Hindlimb muscle (tissue), 1 donor: ENCODE measurements around the gene UGGT2. TPM values are rescaled to one million over a fixed set of nuclear protein-coding genes. Genes with fewer than 3 reads are reported as not detected.
"Not testable (repeated sequence)": the region's sequence is repeated elsewhere in the genome, so short reads cannot be mapped to it uniquely, and the experiment has no call there.

Experiments used
- DNase-seq: peaks from one replicate; pipeline ENCODE4 v3.0.0-alpha.2; 2013
- polyA plus RNA-seq: library from polyadenylated mRNA; unstranded; fragments of 120-200 nt; gene quantifications from one replicate; pipeline ENCODE4 v1.2.1, GENCODE V29; 2013; ENCODE audit not compliant: insufficient read length

UGGT2 gene
- polyA plus RNA-seq, 1 donor = 17.9 TPM

- DNase-seq = no peak
Observed at GRCh38 chr13:95957331-95957730, 95.9 kb downstream of the UGGT2 start.

DNA sequence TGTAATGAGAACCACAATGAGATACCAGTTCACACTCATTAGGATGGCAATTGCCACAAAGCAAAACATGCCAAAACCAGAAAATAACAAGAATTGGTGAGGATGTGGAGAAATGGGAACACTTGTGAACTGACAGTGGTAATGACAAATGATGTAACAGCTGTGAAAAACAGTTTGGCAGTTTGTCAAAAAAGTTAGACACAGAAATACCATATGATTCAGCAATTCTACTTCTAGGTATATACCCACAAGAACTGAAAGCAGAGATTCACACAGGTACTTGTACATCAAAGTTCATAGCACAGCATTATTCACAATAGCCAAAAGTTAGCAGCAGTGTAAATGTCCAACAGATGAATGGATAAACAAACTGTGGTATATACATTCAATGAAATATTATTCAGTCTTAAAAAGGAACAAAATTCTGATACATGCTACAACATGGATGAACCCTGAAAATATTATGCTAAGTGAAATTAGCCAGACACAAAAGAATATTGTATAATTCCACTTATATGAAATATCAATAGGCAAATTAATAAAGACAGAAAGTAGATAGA, 96.5 kb downstream of the UGGT2 start:
- DNase-seq = no peak

DNA sequence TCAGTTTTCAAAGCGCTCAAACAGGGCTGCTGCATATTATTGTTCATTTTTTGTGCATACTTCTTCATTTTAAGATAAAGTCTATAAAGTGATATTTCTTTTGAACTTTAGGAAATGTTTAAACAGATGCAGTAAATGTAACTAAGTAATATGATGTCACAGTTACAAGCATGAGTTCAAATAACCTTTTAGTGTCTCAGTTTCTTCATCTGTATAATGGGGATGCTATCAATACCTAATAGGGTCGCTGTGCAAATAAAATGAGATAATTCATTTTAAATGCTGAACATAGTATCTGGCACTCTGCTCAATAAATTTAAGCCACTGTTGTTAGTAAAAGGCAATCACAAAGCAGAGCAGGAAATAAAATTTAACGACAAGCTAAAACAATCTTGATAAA, 97.5 kb downstream of the UGGT2 start:
- no peak for DNase-seq

- DNase-seq = no peak
Observed at GRCh38 chr13:95955255-95955654, 97.9 kb downstream of the UGGT2 start.

DNA sequence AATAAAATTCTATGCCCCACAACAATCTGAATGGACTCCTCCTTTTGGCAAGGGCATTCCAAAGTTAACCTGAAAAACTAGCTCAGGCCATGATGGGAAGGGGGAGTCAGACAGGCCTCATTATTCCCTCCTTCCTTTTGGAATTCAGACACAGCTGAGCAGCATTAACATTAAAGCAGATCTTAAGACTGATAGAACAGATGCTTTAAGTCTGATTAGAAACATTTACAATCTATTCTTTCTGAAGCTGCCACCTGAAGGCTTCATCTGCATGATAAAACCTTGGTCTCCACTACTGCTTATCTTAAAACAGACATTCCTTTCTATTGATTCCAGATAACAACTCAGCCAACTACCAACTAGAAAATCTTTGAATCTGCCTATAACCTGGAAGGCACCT, 98.9 kb downstream of the UGGT2 start:
- DNase-seq = no peak

GRCh38 chr13:95950103-95950502, 103.1 kb downstream of the UGGT2 start:
- no peak for DNase-seq

GRCh38 chr13:95948656-95949055, 104.5 kb downstream of the UGGT2 start:
- no peak for DNase-seq

DNA sequence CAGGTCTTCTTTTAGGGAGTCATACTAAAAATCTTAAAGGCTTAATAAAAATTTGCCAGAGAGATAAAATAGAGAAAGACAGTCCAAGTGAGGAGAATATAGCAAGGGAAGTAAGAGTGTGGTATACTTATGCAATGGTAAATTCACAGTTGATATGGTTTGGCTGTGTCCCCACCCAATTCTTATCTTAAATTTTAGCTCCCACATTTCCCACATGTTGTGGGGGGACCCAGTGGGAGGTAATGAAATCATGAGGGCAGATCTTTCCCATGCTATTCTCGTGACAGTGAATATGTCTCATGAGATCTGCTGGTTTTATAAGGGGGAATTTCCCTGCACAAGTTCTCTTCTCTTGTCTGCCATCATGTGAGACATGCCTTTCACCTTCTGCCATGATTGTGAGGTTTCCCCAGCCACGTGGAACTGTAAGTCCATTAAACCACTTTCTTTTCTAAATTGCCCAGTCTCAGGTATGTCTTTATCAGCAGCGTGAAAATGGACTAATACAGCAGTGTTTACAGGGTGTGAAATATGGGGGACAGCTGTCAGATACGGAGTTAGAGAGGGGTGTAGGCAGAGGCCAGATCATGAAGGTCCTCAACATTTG, 115.4 kb downstream of the UGGT2 start:
- DNase-seq = no peak

DNA sequence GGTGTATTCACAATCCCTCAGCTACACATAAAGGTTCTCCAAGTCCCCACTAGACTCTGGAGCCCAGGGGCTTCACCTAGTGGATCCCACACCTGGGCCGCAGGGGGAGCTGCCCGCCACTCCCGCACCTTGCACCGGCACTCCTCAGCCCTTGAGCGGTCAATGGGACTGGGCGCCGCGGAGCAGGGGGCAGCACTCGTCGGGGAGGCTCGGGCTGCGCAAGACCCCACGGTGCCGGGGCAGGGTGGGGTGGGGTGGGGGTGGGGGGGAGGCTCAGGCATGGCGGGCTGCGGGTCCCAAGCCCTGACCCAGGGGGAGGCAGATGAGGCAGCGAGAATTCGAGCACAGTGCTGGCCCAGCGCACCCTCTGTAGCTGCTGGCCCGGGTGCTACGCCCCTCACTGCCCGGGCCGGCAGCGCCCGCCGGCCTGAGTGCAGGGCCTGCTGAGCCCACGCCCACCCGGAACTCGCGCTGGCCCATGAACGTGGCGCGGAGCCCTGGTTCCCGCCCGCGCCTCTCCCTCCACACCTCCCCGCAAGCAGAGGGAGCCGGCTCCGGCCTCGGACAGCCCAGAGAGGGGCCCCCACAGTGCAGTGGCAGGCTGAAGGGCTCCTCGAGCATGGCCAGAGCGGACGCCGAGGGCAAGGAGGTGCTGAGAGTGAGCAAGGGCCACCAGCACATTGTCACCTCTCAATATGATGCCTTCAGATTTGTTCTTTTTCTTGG, 121.7 kb downstream of the UGGT2 start:
- no peak for DNase-seq

DNA sequence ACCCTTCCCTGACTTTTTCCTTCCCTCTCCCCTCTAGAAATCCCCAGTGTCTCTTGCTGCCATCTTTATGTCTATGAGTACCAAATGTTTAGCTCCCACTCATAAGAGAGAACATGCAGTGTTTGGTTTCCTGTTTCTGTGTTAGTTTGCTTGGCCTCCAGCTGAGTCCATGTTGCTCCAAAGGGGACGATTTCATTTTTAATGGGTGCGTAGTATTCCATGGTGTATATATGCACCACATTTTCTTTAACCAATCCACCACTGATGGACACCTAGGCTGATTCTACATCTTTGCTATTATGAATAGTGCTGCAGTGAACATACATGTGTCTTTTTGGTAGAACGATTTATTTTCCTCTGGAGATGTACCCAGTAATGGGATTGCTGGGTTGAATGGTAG, 123.8 kb downstream of the UGGT2 start:
- no peak for DNase-seq

DNA sequence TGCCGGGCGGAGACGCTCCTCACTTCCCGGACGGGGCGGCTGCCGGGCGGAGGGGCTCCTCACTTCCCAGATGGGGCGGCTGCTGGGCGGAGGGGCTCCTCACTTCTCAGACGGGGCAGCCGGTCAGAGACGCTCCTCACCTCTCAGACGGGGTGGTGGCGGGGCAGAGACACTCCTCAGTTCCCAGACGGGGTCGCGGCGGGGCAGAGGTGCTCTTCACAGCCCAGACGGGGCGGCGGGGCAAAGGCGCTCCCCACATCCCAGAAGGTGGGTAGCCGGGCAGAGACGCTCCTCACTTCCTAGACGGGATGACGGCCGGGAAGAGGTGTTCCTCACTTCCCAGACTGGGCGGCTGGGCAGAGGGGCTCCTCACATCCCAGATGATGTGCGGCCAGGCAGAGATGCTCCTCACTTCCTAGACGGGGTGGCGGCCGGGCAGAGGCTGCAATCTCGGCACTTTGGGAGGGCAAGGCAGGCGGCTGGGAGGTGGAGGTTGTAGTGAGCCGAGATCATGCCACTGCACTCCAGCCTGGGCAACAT, 124.8 kb downstream of the UGGT2 start:
- DNase-seq = not testable (repeated sequence)

GRCh38 chr13:95926231-95926630, 127.0 kb downstream of the UGGT2 start:
- no peak for DNase-seq

DNA sequence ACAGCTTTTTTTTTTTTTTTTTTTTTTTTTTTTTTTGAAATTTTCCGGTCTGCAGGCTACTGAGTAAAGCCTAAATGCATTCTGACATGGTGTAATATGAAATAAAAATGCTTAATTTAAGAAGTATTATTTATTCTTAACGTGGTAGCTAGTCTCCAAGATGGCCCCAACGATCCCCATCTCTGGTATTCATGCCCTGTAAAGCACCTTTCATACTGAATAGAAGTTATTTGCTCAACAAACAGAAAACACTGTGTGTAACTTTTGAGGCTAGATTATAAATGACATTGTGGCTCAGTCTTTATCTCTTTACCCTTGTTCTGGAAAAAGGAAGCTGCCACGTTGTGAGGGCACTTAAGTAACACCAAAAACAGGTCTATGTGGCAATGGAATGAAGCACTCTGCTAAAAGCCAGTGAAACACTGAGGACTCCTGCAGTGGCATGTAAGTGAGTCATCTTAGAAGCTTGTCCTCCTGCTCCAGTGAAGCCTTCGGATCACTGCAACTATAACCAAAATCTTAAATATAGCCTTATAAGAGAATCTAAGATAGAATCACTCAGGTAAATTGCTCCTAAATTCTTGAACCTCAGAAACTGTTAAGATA, 128.7 kb downstream of the UGGT2 start:
- DNase-seq = no peak

- no peak for DNase-seq
Observed at GRCh38 chr13:95921485-95921884, 131.7 kb downstream of the UGGT2 start.

- DNase-seq = no peak
Observed at GRCh38 chr13:95920485-95920884, 132.7 kb downstream of the UGGT2 start.

DNA sequence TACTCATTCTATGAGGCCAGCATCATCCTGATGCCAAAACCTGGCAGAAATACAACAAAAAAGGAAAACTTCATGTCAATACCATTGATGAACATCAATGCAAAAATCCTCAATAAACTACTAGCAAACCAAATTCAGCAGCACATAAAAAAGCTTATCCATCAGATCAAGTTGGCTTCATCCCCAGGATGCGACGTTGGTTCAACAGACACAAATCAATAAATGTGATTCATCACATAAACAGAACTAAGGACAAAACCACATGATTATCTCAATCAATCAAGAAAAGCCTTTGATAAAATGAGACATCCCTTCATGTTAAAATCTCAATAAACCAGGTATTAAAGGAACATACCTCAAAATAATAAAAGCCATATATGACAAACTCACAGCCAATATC, 134.3 kb downstream of the UGGT2 start:
- no peak for DNase-seq

DNA sequence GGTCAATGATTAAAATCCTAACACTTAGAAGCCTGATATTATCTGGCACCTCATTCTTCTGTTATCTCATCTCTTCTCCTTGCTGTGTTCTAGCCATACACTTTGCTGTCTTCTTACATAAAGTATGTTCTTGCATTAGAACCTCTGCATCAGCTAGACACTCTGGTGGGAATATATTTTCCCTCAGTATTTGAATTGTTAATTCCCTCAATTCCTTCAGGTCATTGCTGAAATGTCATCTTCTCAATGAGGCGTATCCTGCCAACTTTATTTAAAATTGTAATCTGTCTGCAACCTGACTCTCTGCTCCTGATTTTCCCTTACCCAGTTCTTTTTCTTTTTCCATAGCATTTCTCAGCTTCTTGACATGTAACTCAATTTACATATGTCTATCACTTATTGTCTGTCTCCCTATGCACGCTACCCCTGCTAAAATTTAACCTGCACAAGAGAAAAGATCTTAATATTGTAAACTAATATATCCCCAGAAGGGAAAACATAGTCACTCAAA, 138.2 kb downstream of the UGGT2 start:
- no peak for DNase-seq

- DNase-seq = no peak
Observed at GRCh38 chr13:95906999-95907398, 146.2 kb downstream of the UGGT2 start.

DNA sequence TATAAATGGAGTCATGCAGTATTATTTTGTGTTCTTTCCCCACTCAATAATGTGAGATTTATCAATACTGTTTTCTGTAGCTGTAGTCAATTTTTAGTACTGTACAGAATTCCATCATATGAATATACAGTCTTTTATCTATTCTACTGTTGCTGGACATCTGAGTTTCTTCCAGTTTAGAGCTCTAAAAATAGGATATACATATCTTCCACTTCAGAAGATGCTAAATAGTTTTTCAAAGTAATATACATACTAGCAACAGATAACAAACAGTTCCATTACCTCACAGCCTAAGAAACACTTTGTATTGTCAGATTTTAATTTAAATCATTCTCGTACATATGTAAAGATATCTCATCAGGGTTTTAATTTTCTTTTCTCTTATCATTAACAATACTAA, 149.6 kb downstream of the UGGT2 start:
- no peak for DNase-seq

DNA sequence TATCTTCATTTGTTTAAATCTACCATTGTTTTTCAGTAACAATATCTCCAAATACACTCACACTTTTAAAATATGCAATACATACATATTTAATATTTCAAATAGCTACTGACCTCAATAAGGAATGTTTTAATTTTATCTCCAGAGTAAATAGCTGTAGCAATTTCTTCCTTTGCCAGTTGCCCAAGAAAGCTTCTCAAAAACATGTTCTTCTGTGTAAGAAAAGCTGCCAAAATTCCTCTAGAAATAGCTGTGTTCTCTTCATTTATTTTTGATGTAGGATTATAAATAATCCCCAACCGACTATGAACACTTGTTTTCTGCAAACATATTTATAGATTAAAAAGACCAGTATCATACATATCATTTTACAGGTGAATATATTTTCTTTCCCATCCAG, 150.5 kb downstream of the UGGT2 start:
- no peak for DNase-seq

DNA sequence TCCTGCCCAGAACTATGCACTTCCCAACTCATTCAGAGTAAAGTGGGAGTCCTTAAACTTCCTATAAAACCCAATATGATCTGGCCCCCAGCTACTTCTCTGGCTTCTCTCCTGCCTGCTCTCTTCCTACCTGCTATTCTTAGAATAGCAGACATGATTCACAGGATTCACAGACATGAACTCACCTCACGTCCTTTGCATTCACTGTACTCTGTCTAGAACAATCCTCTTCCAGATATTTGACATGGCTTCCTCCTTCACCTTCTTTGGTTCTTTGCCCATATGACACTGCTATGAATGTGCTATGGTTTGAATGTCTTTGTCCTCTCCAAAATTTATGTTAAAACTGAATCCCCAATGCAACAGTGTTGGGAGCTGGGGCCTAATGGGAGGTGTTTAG, 154.9 kb downstream of the UGGT2 start:
- no peak for DNase-seq

- no peak for DNase-seq
Observed at GRCh38 chr13:95896301-95896700, 156.9 kb downstream of the UGGT2 start.

DNA sequence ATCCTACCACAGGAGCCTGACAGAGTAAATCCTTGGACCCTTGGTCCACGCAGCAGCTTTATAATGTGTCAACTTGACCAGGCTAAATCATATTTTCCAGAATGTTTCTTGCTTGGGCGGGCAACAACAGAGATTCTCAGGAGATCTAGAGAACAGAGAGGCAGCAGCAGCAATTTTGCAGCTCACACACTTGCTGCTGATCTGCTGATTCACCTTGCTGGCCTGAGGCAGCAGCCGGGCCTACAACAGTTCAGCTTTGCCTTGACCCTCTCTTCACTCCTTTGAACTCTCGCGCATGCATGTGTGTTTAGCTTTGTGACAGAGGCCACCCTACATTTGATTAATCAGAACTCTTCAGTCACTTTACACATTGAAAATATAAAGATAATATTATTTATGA, 159.3 kb downstream of the UGGT2 start:
- no peak for DNase-seq
